Aortic smooth muscle cell (primary cell): Measurements from ENCODE around the gene RO60. TPM values are rescaled to one million over a fixed set of nuclear protein-coding genes. Genes with fewer than 3 reads are reported as not detected.

ENCODE experiments used
- total RNA-seq: library from RNA; depleted of rRNA; stranded (reverse); fragments of >200 nt; gene quantifications from 2 replicates; pipeline ENCODE4 v1.2.3, GENCODE V29; 2014

The RO60 gene
- total RNA-seq: 105 and 135 TPM in 2 replicates

GRCh38 chr1:193059282-193060114 is at the start of gene RO60, which contains the start of gene UCHL5:
Gene RO60, plus strand, starts transcription at chr1:193059612. Its CDS starts 9,443 bp downstream, at chr1:193069055.
Gene UCHL5, minus strand, starts transcription at chr1:193059360. Its CDS starts 100 bp downstream, at chr1:193059260.

DNA sequence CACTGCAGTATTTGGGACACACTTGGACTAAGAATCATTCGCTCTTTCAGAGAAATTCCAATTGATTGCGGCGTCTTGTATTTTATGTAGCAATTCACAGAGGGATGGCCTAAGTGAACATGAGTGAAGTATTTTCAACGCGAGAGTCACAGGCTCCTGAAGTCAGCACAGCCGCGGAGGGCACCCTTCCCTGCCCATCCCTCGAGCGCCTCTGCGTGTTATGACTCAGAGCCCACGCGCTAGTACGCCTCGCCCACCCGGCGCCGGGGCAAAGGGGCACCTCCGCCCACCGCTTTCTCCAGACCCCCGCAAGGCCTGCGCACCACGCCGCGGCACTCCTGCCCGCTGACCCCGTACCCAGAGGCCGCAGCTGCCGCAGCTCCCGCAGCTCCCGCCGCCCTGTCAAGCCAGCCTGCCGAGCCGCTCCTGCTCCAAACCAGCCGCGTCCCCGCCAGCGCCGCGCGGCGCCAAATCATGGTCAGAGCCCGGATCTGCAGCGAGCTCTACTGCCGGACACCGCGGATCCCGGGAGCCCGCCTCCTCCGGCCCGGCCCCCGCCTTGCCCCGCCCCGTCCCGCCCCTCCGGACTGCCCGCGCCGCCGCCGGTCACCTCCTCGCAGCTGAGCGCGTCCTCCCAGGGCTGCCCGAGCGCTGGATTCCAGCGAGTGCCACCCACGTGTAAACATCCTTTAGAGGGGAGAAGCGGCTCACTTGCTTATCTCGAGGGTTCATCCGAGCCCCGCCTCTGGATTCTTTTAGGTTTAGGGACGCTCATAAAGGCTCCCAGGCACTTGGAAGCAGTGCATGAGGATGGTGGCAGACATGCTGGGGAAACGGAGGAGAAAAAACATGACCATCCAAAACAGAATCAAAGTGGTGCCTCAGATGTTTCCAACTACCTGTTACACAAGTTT is 45.8 kb downstream of the RO60 start, which contains the start of gene GLRX2:
Gene GLRX2 (minus strand): TSS at position 508 of the 914 bp plus-strand sequence. CDS start 32 bp downstream, at position 476.

Other genes with a start within 250 kb of the RO60 start
- 30.0 and 30.3 TPM in 2 replicates for gene UCHL5, start 252 bp upstream of the RO60 start, total RNA-seq
- gene GLRX2, start 45.8 kb downstream of the RO60 start, total RNA-seq: 12.4 and 15.2 TPM in 2 replicates
- 21.0 and 23.7 TPM in 2 replicates for gene CDC73, start 62.4 kb downstream of the RO60 start, total RNA-seq
- 0.25 and 0.26 TPM in 2 replicates for gene B3GALT2, start 127.0 kb downstream of the RO60 start, total RNA-seq